ENCODE results near the gene NME4. TPM values are rescaled to one million over a fixed set of nuclear protein-coding genes. Genes with fewer than 3 reads are reported as not detected.

The NME4 gene
- total and polyA plus RNA-seq, 10 of the 15 experiments (the other 5 are each of a cell fraction or from before 2014, with no cell fraction given) = 11.0 to 235 (median 97.7) TPM

DNA sequence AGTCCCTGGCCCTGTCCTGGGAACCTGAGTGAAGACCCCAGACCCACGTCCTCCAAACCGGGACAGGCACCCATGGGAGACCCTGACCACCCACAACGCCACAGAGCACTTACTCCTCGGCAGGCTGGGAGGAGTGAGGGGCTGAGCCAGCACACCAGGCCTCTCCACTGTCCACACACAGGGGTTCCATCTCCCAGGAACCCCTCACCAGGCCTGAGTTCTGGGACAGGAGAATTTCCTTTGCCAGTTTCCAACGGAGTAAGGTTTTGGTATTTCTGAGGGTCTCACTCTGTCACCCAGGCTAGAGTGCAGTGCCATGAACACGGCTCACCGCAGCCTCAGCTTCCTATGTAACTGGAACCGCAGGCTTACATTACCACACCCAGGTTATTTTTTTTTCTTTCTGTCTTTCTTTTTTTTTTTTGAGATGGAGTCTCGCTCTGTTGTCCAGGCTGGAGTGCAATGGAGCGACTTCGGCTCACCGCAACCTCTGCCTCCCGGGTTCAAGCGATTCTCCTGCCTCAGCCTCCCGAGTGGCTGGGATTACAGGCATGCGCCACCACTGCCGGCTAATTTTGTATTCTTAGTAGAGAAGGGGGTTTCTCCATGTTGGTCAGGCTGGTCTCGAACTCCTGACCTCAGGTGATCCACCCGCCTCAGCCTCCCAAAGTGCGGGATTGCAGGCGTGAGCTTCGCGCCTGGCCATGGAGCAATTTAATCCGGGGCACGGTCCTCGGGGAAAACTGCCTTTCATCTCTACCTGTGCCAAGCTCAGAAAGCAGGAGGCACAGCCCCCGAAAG is 16.8 kb upstream of the NME4 start (continued):
- TF ChIP-seq CBFB (IDR thresholded peaks at IDR 0.05; ENCODE audit: low read depth) = no peak
- TF ChIP-seq POLR2AphosphoS2 (IDR thresholded peaks at IDR 0.05; ENCODE audit: low read depth, low read length) = no peak
- no peak for TF ChIP-seq CBX3 (IDR thresholded peaks at IDR 0.05; ENCODE audit: borderline replicate concordance, low read depth)
- no peak for TF ChIP-seq NR2C1 (IDR thresholded peaks at IDR 0.05)
- TF ChIP-seq, protein P1, sequence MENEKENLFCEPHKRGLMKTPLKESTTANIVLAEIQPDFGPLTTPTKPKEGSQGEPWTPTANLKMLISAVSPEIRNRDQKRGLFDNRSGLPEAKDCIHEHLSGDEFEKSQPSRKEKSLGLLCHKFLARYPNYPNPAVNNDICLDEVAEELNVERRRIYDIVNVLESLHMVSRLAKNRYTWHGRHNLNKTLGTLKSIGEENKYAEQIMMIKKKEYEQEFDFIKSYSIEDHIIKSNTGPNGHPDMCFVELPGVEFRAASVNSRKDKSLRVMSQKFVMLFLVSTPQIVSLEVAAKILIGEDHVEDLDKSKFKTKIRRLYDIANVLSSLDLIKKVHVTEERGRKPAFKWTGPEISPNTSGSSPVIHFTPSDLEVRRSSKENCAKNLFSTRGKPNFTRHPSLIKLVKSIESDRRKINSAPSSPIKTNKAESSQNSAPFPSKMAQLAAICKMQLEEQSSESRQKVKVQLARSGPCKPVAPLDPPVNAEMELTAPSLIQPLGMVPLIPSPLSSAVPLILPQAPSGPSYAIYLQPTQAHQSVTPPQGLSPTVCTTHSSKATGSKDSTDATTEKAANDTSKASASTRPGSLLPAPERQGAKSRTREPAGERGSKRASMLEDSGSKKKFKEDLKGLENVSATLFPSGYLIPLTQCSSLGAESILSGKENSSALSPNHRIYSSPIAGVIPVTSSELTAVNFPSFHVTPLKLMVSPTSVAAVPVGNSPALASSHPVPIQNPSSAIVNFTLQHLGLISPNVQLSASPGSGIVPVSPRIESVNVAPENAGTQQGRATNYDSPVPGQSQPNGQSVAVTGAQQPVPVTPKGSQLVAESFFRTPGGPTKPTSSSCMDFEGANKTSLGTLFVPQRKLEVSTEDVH (IDR thresholded peaks at IDR 0.05; ENCODE audit: low read depth, partially characterized antibody) = no peak
- TF ChIP-seq HDAC6 (IDR thresholded peaks at IDR 0.05; ENCODE audit: unreplicated experiment) = no peak
- TF ChIP-seq IKZF1 (conservative IDR thresholded peaks at IDR 0.05) = no peak
- TF ChIP-seq, protein P2, sequence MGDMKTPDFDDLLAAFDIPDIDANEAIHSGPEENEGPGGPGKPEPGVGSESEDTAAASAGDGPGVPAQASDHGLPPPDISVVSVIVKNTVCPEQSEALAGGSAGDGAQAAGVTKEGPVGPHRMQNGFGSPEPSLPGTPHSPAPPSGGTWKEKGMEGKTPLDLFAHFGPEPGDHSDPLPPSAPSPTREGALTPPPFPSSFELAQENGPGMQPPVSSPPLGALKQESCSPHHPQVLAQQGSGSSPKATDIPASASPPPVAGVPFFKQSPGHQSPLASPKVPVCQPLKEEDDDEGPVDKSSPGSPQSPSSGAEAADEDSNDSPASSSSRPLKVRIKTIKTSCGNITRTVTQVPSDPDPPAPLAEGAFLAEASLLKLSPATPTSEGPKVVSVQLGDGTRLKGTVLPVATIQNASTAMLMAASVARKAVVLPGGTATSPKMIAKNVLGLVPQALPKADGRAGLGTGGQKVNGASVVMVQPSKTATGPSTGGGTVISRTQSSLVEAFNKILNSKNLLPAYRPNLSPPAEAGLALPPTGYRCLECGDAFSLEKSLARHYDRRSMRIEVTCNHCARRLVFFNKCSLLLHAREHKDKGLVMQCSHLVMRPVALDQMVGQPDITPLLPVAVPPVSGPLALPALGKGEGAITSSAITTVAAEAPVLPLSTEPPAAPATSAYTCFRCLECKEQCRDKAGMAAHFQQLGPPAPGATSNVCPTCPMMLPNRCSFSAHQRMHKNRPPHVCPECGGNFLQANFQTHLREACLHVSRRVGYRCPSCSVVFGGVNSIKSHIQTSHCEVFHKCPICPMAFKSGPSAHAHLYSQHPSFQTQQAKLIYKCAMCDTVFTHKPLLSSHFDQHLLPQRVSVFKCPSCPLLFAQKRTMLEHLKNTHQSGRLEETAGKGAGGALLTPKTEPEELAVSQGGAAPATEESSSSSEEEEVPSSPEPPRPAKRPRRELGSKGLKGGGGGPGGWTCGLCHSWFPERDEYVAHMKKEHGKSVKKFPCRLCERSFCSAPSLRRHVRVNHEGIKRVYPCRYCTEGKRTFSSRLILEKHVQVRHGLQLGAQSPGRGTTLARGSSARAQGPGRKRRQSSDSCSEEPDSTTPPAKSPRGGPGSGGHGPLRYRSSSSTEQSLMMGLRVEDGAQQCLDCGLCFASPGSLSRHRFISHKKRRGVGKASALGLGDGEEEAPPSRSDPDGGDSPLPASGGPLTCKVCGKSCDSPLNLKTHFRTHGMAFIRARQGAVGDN (IDR thresholded peaks at IDR 0.05) = no peak
- TF ChIP-seq, protein P3, sequence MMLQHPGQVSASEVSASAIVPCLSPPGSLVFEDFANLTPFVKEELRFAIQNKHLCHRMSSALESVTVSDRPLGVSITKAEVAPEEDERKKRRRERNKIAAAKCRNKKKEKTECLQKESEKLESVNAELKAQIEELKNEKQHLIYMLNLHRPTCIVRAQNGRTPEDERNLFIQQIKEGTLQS (IDR thresholded peaks at IDR 0.05; ENCODE audit: borderline replicate concordance, extremely low read depth, low read depth, low read length) = no peak
- TF ChIP-seq SUZ12 (IDR thresholded peaks at IDR 0.05; ENCODE audit: unreplicated experiment) = no peak
- no peak for TF ChIP-seq SMARCA5 (IDR thresholded peaks at IDR 0.05)
- TF ChIP-seq, protein P4, sequence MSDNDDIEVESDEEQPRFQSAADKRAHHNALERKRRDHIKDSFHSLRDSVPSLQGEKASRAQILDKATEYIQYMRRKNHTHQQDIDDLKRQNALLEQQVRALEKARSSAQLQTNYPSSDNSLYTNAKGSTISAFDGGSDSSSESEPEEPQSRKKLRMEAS (IDR thresholded peaks at IDR 0.05; ENCODE audit: low read depth, low read length) = no peak
